Esophagus muscularis mucosa (tissue), 4 donors: ENCODE data around the gene IMPACT. TPM values are rescaled to one million over a fixed set of nuclear protein-coding genes. Genes with fewer than 3 reads are reported as not detected.

Experiments used
- DNase-seq: peaks from one replicate; pipeline ENCODE4 v3.0.0-alpha.2; 2017; ENCODE audit errors: extremely low spot score
- H3K27ac ChIP-seq, 4 donors: fragments of 200-600 bp; sonication (generic); replicated peaks in 1 of 4; 1 replicate in 3 of 4; 2 replicates in 1 of 4; pipeline ENCODE4 v1.5.1; 2016 to 2019; ENCODE audit warnings: mild to moderate bottlenecking in 1 of 4
- H3K27me3 ChIP-seq, 4 donors: fragments of 200-600 bp; sonication (generic); one replicate each; pipeline versions ENCODE4 v1.5.1 to v1.6.0; 2016 to 2019
- H3K36me3 ChIP-seq, 4 donors: fragments of 200-600 bp; sonication (generic); one replicate each; pipeline ENCODE4 v1.5.1; 2016 to 2019
- H3K4me1 ChIP-seq, 4 donors: fragments of 200-600 bp; sonication (generic); one replicate each; pipeline ENCODE4 v1.5.1; 2016 to 2019
- H3K4me3 ChIP-seq, 4 donors: fragments of 200-600 bp; sonication (generic); 1 replicate in 2 of 4; 2 replicates in 2 of 4; pipeline ENCODE4 v1.5.1; 2016 to 2019; ENCODE audit warnings: mild to moderate bottlenecking in 4 of 4, moderate library complexity in 1 of 4
- H3K9me3 ChIP-seq, 4 donors: fragments of 200-600 bp; sonication (generic); 1 replicate in 3 of 4; 2 replicates in 1 of 4; pipeline ENCODE4 v1.5.1; 2016 to 2019
- EP300 ChIP-seq: sonication (generic); formaldehyde crosslinking; IDR thresholded peaks from one replicate; pipeline ENCODE4 v1.6.1; 2017; ENCODE audit warnings: antibody characterized with exemption
- POLR2A ChIP-seq: fragments of 450-650 bp; IDR thresholded peaks from one replicate; pipeline ENCODE4 v1.6.1; 2017; ENCODE audit warnings: antibody characterized with exemption, moderate library complexity, mild to moderate bottlenecking, low read depth
- POLR2AphosphoS5 ChIP-seq, 2 donors: sonication (generic); formaldehyde crosslinking; IDR thresholded peaks; one replicate each; pipeline ENCODE4 v1.6.1; 2017; ENCODE audit warnings: antibody characterized with exemption in 2 of 2
- WGBS: methylation state at CpG from one replicate; pipeline ENCODE4 v1.1.5; 2018; 5-methylcytosine and 5-hydroxymethylcytosine counted together
- intact Hi-C: fragments of 100-400 bp; cut with DNase I; formaldehyde crosslinking; loops from one replicate; pipeline ENCODE4 v1.15.1; 2023
- total RNA-seq, 4 donors: library from RNA; depleted of rRNA; stranded (reverse); fragments of >200 nt; gene quantifications; one replicate each; pipeline versions ENCODE4 v1.1.0 to v1.2.1, GENCODE V29; 2016
- TF ChIP-seq, protein P1 (sequence below), 3 experiments: fragments of 200-600 bp in 2 of 3; fragments of 450-650 bp in 1 of 3; sonication (generic) in 2 of 3; IDR thresholded peaks; one replicate each; pipeline ENCODE4 v1.5.1; 2017 to 2019; ENCODE audit warnings: antibody characterized with exemption in 3 of 3, mild to moderate bottlenecking in 2 of 3, moderate library complexity in 1 of 3

IMPACT gene, protein sequence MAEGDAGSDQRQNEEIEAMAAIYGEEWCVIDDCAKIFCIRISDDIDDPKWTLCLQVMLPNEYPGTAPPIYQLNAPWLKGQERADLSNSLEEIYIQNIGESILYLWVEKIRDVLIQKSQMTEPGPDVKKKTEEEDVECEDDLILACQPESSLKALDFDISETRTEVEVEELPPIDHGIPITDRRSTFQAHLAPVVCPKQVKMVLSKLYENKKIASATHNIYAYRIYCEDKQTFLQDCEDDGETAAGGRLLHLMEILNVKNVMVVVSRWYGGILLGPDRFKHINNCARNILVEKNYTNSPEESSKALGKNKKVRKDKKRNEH
- total RNA-seq: 10 to 100 TPM; 16.2 to 18.5 (median 17.4) TPM

DNA sequence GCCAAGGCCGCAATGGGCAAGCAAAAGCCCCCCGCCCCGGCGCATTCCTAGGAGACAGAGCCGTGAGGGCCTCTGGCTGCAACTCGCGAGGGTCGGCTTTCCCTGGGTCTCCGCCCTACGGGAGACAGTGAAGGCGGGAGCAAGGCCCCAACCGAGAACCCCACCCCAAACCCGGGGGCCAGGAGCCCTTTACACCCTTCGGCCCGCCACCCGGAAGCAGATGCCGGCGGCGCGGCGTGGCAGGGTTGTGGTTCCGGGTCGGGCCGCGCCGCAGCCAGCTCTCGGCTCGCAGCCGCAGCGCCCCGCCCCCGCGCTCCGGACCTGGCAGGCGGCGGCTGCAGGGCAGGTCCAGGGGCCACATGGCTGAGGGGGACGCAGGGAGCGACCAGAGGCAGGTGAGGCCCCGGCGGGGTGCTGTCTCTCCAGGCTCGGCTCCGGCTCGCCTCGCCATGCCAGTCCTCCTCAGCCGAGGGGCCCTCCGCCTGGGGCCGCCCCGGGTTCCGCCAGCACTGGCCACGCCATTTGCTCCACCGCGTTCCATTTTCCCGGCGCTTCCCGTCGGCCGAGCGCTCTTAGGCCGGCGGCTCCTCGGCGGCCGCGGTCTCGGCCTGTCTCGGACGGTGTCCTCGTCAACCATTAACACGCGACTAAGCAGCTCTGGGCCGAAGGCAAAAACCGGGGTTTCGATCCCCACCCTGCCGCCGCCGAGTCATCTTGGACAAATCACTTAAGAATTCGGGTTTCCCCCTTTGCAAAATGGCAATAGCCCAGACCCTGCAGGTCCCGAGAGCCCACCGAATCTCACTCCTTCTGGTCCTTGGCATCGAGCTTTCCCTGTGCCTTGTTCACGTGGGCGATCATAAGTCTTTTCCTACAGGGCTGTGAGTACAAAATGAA lies at the start of gene IMPACT:
Gene IMPACT, plus strand, starts transcription at position 273 of the 897 bp plus-strand sequence. Its CDS starts 87 bp downstream, at position 360.
- 1% methylated on average over 34 of the region's 82 CpGs for WGBS
- Histone ChIP-seq H3K27ac (peak within 1 kb of the TSS; percentile 81 to 88 (median 85)), H3K4me3 (peak within 1 kb of the TSS; percentile 79 to 95 (median 91)), H3K27me3 (peaks cover 0 to 23% (median 2%) of the 10 kb centered on the region in 4 donors), H3K4me1 (peaks cover 6 to 23% (median 17%) of the 10 kb centered on the region in 4 donors), H3K9me3 (no peaks in the 10 kb centered on the region), H3K36me3 (peaks cover 0 to 14% (median 4%) of the 10 kb centered on the region in 4 donors)
- TF ChIP-seq POLR2AphosphoS5 (IDR thresholded peaks at IDR 0.05) (peak; percentile 46 to 57), EP300 (no peak), POLR2A (no peak)
- TF ChIP-seq, protein P1, sequence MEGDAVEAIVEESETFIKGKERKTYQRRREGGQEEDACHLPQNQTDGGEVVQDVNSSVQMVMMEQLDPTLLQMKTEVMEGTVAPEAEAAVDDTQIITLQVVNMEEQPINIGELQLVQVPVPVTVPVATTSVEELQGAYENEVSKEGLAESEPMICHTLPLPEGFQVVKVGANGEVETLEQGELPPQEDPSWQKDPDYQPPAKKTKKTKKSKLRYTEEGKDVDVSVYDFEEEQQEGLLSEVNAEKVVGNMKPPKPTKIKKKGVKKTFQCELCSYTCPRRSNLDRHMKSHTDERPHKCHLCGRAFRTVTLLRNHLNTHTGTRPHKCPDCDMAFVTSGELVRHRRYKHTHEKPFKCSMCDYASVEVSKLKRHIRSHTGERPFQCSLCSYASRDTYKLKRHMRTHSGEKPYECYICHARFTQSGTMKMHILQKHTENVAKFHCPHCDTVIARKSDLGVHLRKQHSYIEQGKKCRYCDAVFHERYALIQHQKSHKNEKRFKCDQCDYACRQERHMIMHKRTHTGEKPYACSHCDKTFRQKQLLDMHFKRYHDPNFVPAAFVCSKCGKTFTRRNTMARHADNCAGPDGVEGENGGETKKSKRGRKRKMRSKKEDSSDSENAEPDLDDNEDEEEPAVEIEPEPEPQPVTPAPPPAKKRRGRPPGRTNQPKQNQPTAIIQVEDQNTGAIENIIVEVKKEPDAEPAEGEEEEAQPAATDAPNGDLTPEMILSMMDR (IDR thresholded peaks at IDR 0.05): peak in 1 of 3 experiments; percentile 11
- intact Hi-C loops: no loop called here
- no peak for DNase-seq

DNA sequence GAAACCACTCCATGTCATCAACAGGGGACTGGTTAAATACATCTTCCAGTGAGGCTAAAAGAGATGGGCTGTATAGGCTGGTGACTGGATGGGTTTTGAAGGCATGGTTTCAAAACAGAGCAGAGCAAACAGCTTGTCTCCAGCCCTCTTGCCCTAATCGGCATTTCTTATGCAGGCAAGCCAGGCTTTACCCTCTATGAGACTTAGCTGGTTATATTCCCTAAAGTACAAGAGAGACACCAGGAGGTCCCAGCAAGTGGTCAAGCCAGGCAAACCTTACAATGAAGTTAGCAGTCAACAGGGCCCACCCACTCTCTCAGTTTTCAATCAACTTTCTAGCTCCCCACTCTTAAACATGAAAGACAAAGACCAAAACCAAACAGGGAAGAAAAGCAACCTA lies 47.9 kb upstream of the IMPACT start:
- no peaks in the 10 kb centered on the region for H3K4me1 ChIP-seq

DNA sequence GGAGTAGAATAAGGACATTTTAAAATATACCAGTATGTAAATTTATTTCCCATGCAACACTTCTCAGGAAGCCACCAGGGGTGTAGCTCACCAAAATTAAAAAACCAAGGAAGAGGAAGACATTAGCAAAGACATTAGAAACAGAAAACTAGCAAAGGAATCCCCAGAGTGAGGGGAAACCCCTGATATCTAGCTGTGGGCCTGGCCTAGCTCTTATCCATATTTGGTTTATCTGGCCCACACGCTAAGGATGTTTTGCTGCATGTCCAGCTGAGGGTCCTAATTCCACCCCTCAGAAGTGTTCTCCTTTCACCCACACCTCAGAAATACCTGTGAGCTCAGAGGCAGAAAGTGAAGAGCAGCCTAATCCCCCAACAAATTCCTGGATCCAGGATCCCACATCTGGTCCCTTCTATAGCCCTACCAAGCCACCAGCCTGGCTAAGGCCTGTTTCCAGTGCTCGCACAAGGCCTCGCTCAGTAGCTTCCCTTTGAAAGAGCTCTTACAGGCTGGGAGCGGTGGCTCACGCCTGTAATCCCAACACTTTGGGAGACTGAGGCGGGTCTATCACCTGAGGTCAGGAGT lies 46.2 kb upstream of the IMPACT start:
- no peak for DNase-seq
- intact Hi-C loops: no loop called here
- peaks cover 0 to 20% (median 10%) of the 10 kb centered on the region in 4 donors for H3K36me3 ChIP-seq
- no peak overlapping the region for H3K4me3 ChIP-seq
- 94% methylated on average over 4 of the region's 6 CpGs for WGBS
- no peaks in the 10 kb centered on the region for H3K4me1 ChIP-seq
- H3K9me3 ChIP-seq: no peaks in the 10 kb centered on the region
- TF ChIP-seq, protein P1 (IDR thresholded peaks at IDR 0.05): no peak
- TF ChIP-seq EP300 (no peak), POLR2A (no peak), POLR2AphosphoS5 (IDR thresholded peaks at IDR 0.05) (no peak)
- H3K27ac ChIP-seq: no peak overlapping the region
- H3K27me3 ChIP-seq: no peaks in the 10 kb centered on the region

More for the DNA sequence above, 47.9 kb upstream of the IMPACT start:
- Histone ChIP-seq H3K27me3 (no peaks in the 10 kb centered on the region), H3K27ac (no peak overlapping the region), H3K9me3 (no peaks in the 10 kb centered on the region), H3K36me3 (peaks cover 0 to 30% (median 13%) of the 10 kb centered on the region in 4 donors), H3K4me3 (no peak overlapping the region)
- 88% methylated on average over 1 of the region's 1 CpG for WGBS
- no peak for DNase-seq
- intact Hi-C loops: no loop called here
- TF ChIP-seq, protein P1 (IDR thresholded peaks at IDR 0.05): no peak
- TF ChIP-seq POLR2AphosphoS5 (IDR thresholded peaks at IDR 0.05) (no peak), POLR2A (no peak), EP300 (no peak)

DNA sequence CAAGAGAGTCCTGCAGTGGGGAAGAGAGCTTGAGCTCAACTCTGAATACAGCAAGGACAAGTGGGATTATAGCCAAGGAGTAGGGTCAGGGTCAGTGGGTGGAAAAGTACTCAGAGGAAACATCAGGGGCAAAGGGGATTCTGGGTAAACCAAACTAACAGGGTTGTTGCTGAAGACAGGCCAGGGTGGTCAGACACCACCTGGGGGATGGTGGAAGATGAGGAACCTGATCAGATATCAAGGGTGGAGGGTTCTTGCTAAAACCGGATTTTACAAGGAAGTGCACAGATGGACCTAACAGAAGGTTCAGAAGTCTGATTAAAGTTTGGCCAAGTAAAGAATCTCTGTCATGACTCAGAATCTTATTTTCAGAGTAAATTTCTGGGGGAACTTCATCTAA lies 45.3 kb upstream of the IMPACT start:
- Histone ChIP-seq H3K4me1 (no peaks in the 10 kb centered on the region), H3K4me3 (no peak overlapping the region), H3K36me3 (peaks cover 0 to 11% (median 8%) of the 10 kb centered on the region in 4 donors), H3K9me3 (no peaks in the 10 kb centered on the region), H3K27ac (no peak overlapping the region), H3K27me3 (no peaks in the 10 kb centered on the region)
- 80% methylated on average over 1 of the region's 1 CpG for WGBS
- TF ChIP-seq, protein P1 (IDR thresholded peaks at IDR 0.05): no peak
- TF ChIP-seq POLR2A: no peak
- TF ChIP-seq EP300: no peak
- no peak for TF ChIP-seq POLR2AphosphoS5 (IDR thresholded peaks at IDR 0.05)
- no peak for DNase-seq
- intact Hi-C loops: no loop called here
